Hepatocyte (in vitro differentiated cells): ENCODE results near the gene GPR75. TPM values are rescaled to one million over a fixed set of nuclear protein-coding genes. Genes with fewer than 3 reads are reported as not detected.

Source experiments
- DNase-seq: peaks from one replicate; pipeline ENCODE4 v3.0.0-alpha.2; 2016; ENCODE audit warnings: low spot score
- H2AFZ ChIP-seq: fragments of 200-600 bp; sonication (generic); 2 replicates; pipeline ENCODE4 v1.6.0; 2016; ENCODE audit warnings: antibody characterized with exemption, mild to moderate bottlenecking
- H3K27ac ChIP-seq: fragments of 200-600 bp; sonication (generic); 2 replicates; pipeline ENCODE4 v1.5.1; 2016; ENCODE audit warnings: mild to moderate bottlenecking
- H3K27me3 ChIP-seq: fragments of 200-600 bp; sonication (generic); 2 replicates; pipeline ENCODE4 v1.6.1; 2016
- H3K36me3 ChIP-seq: fragments of 200-600 bp; sonication (generic); replicated peaks from 2 replicates; pipeline ENCODE4 v1.5.1; 2016; ENCODE audit warnings: low read depth; ENCODE audit not compliant: insufficient read depth
- H3K4me1 ChIP-seq: fragments of 200-600 bp; sonication (generic); 2 replicates; pipeline ENCODE4 v1.5.1; 2016; ENCODE audit warnings: mild to moderate bottlenecking, moderate library complexity; ENCODE audit not compliant: insufficient read depth
- H3K4me2 ChIP-seq: fragments of 200-600 bp; sonication (generic); 2 replicates; pipeline ENCODE4 v1.6.0; 2016
- H3K4me3 ChIP-seq: fragments of 200-600 bp; sonication (generic); 2 replicates; pipeline ENCODE4 v1.5.1; 2016; ENCODE audit warnings: mild to moderate bottlenecking
- H3K79me2 ChIP-seq: fragments of 200-600 bp; sonication (generic); 2 replicates; pipeline ENCODE4 v1.6.0; 2017; ENCODE audit warnings: mild to moderate bottlenecking
- H3K9me2 ChIP-seq: fragments of 200-600 bp; sonication (generic); replicated peaks from 2 replicates; pipeline ENCODE4 v1.6.0; 2017; ENCODE audit warnings: mild to moderate bottlenecking; ENCODE audit not compliant: insufficient read depth
- H3K9me3 ChIP-seq: fragments of 200-600 bp; sonication (generic); 2 replicates; pipeline ENCODE4 v1.5.1; 2016; ENCODE audit warnings: low read depth, mild to moderate bottlenecking
- H4K20me1 ChIP-seq: fragments of 200-600 bp; sonication (generic); 2 replicates; pipeline ENCODE4 v1.6.0; 2016; ENCODE audit warnings: mild to moderate bottlenecking; ENCODE audit not compliant: insufficient read depth, poor library complexity, severe bottlenecking
- EZH2 ChIP-seq: fragments of 200-600 bp; sonication (generic); IDR thresholded peaks from 2 replicates; pipeline ENCODE4 v1.6.1; 2016; ENCODE audit warnings: antibody characterized with exemption, mild to moderate bottlenecking, borderline replicate concordance
- EZH2phosphoT487 ChIP-seq: fragments of 200-600 bp; sonication (generic); IDR thresholded peaks from one replicate; pipeline ENCODE4 v1.6.1; 2018; ENCODE audit warnings: antibody characterized with exemption, mild to moderate bottlenecking, low read depth, moderate library complexity; ENCODE audit not compliant: unreplicated experiment, severe bottlenecking
- WGBS: methylation state at CpG from one replicate; pipeline ENCODE4 v1.1.6; 2016; ENCODE audit warnings: low lambda C conversion rate; ENCODE audit errors: missing lambda C conversion rate; 5-methylcytosine and 5-hydroxymethylcytosine counted together
- polyA plus RNA-seq: library from polyadenylated mRNA; unstranded; fragments of >200 nt; fragmentation: Nextera tagmentation; extraction: Ambion mirVana; gene quantifications from 2 replicates; pipeline ENCODE4 v1.2.1, GENCODE V29; 2016
- total RNA-seq: library from RNA; depleted of rRNA; stranded (reverse); fragments of >200 nt; gene quantifications from 2 replicates; pipeline ENCODE4 v1.2.3, GENCODE V29; 2014
- TF ChIP-seq, protein P1 (sequence below): fragments of 200-600 bp; sonication (generic); IDR thresholded peaks from 2 replicates; pipeline ENCODE4 v1.5.1; 2016; ENCODE audit warnings: antibody characterized with exemption, mild to moderate bottlenecking; ENCODE audit not compliant: poor library complexity

Gene GPR75
- total and polyA plus RNA-seq, 2 experiments from 2014 or later: 1.00 TPM; not detected in 1

- Histone ChIP-seq H3K79me2 (no peaks in the 10 kb centered on the region), H2AFZ (no peak overlapping the region), H3K9me2 (no peaks in the 10 kb centered on the region), H4K20me1 (no peaks in the 10 kb centered on the region), H3K4me2 (no peak overlapping the region), H3K27ac (no peak overlapping the region), H3K4me3 (no peak overlapping the region), H3K27me3 (no peaks in the 10 kb centered on the region), H3K4me1 (no peaks in the 10 kb centered on the region), H3K36me3 (no peaks in the 10 kb centered on the region), H3K9me3 (no peaks in the 10 kb centered on the region)
- WGBS: 96% methylated on average over 6 of the region's 6 CpGs
- no peak for DNase-seq
- TF ChIP-seq, protein P1, sequence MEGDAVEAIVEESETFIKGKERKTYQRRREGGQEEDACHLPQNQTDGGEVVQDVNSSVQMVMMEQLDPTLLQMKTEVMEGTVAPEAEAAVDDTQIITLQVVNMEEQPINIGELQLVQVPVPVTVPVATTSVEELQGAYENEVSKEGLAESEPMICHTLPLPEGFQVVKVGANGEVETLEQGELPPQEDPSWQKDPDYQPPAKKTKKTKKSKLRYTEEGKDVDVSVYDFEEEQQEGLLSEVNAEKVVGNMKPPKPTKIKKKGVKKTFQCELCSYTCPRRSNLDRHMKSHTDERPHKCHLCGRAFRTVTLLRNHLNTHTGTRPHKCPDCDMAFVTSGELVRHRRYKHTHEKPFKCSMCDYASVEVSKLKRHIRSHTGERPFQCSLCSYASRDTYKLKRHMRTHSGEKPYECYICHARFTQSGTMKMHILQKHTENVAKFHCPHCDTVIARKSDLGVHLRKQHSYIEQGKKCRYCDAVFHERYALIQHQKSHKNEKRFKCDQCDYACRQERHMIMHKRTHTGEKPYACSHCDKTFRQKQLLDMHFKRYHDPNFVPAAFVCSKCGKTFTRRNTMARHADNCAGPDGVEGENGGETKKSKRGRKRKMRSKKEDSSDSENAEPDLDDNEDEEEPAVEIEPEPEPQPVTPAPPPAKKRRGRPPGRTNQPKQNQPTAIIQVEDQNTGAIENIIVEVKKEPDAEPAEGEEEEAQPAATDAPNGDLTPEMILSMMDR: no peak
- TF ChIP-seq EZH2 (no peak), EZH2phosphoT487 (no peak)
These were observed 38.0 kb downstream of the GPR75 start for GRCh38 chr2:53821810-53822209.

GRCh38 chr2:53820711-53821110 lies 39.1 kb downstream of the GPR75 start:
- 90% methylated on average over 4 of the region's 4 CpGs for WGBS

DNA sequence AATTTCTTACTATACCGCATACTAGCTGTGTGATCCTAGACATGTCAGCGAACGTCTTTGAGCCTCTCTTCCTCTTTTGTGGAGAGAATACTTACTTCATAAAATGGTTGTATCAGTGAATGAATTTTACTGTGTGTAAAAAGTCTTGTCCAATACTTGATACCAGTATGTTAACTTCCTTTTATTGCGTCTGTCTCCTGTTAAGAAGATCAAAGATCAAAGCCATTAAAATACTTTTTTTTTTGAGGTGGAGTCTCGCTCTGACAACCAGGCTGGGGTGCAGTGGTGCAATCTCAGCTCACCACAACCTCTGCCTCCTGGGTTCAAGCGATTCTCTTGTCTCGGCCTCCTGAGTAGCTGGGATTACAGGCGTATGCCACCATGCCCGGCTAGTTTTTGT lies 39.7 kb downstream of the GPR75 start:
- DNase-seq: no peak
- Histone ChIP-seq H3K27ac (no peak overlapping the region), H3K4me2 (no peak overlapping the region), H3K4me3 (no peak overlapping the region), H3K79me2 (no peaks in the 10 kb centered on the region), H3K4me1 (no peaks in the 10 kb centered on the region), H3K9me3 (no peaks in the 10 kb centered on the region), H3K27me3 (no peaks in the 10 kb centered on the region), H3K9me2 (no peaks in the 10 kb centered on the region), H2AFZ (no peak overlapping the region), H4K20me1 (no peaks in the 10 kb centered on the region), H3K36me3 (no peaks in the 10 kb centered on the region)
- 90% methylated on average over 9 of the region's 9 CpGs for WGBS
- no peak for TF ChIP-seq EZH2

More at GRCh38 chr2:53820711-53821110, 39.1 kb downstream of the GPR75 start:
- Histone ChIP-seq H3K9me2 (no peaks in the 10 kb centered on the region), H3K9me3 (no peaks in the 10 kb centered on the region), H3K4me1 (no peaks in the 10 kb centered on the region), H3K27ac (no peak overlapping the region), H3K36me3 (no peaks in the 10 kb centered on the region), H2AFZ (no peak overlapping the region), H3K4me3 (no peak overlapping the region), H3K4me2 (no peak overlapping the region), H4K20me1 (no peaks in the 10 kb centered on the region), H3K79me2 (no peaks in the 10 kb centered on the region), H3K27me3 (no peaks in the 10 kb centered on the region)
- TF ChIP-seq, protein P1: no peak
- TF ChIP-seq EZH2 (no peak), EZH2phosphoT487 (no peak)
- DNase-seq: no peak

DNA sequence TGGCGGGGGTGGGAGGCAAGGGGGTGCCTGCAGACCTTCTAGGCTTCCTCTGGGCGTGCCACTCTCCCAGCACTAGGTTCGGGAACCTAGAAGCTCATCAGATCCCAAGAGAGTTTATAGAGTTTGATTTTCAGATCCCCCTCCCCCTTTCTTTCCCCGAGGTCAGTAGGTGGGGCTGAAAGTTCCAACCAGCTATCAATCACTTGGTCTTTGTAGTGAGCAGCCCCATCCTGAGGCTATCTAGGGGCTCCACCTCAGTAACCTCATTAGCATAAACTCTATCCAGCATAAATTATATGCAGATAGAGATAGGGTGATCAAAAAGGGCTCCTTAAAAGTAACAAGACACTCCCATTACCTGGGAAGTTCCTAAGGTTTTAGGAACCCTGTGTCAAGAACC lies 40.1 kb downstream of the GPR75 start:
- Histone ChIP-seq H4K20me1 (no peaks in the 10 kb centered on the region), H3K9me2 (no peaks in the 10 kb centered on the region), H3K4me1 (no peaks in the 10 kb centered on the region), H3K9me3 (no peaks in the 10 kb centered on the region), H3K36me3 (no peaks in the 10 kb centered on the region), H3K27ac (no peak overlapping the region), H3K27me3 (no peaks in the 10 kb centered on the region), H3K4me2 (no peak overlapping the region), H3K79me2 (no peaks in the 10 kb centered on the region), H2AFZ (no peak overlapping the region), H3K4me3 (no peak overlapping the region)
- no peak for DNase-seq
- 91% methylated on average over 4 of the region's 4 CpGs for WGBS
- no peak for TF ChIP-seq EZH2
- TF ChIP-seq, protein P1: no peak
- no peak for TF ChIP-seq EZH2phosphoT487
